NT2/D1 (cell line): ENCODE results near the gene FUCA1.
"Not testable (repeated sequence)": the region's sequence is repeated elsewhere in the genome, so short reads cannot be mapped to it uniquely, and the experiment has no call there.

Source experiments
- DNase-seq: peaks from one replicate; pipeline ENCODE4 v3.0.0-alpha.2; 2011; ENCODE audit warnings: low read depth, low spot score
- H3K27me3 ChIP-seq: 2 replicates; pipeline ENCODE4 v1.6.0; 2011; ENCODE audit warnings: mild to moderate bottlenecking; ENCODE audit not compliant: insufficient read length, insufficient read depth
- H3K36me3 ChIP-seq: 2 replicates; pipeline ENCODE4 v1.6.1; 2011; ENCODE audit warnings: mild to moderate bottlenecking, low read length, mixed read lengths; ENCODE audit not compliant: insufficient read depth, insufficient read length
- H3K4me1 ChIP-seq: 2 replicates; pipeline ENCODE4 v1.5.1; 2011; ENCODE audit not compliant: insufficient read depth, insufficient read length
- H3K4me3 ChIP-seq: 2 replicates; pipeline ENCODE4 v1.5.1; 2011; ENCODE audit warnings: low read depth; ENCODE audit not compliant: insufficient read length
- H3K9ac ChIP-seq: 2 replicates; pipeline ENCODE4 v1.6.0; 2011; ENCODE audit warnings: low read depth; ENCODE audit not compliant: insufficient read length
- H3K9me3 ChIP-seq: 2 replicates; pipeline ENCODE4 v1.5.1; 2011; ENCODE audit warnings: mild to moderate bottlenecking, low read length; ENCODE audit not compliant: insufficient read depth
- SUZ12 ChIP-seq: IDR thresholded peaks from 2 replicates; pipeline ENCODE4 v1.6.1; 2011; ENCODE audit not compliant: insufficient read length, insufficient read depth; ENCODE audit errors: extremely low read depth
- YY1 ChIP-seq: IDR thresholded peaks from 2 replicates; pipeline ENCODE4 v1.6.1; 2011; ENCODE audit not compliant: insufficient read length, insufficient read depth
- ZNF274 ChIP-seq: IDR thresholded peaks from 2 replicates; pipeline ENCODE4 v1.6.1; 2011; ENCODE audit warnings: mild to moderate bottlenecking, low read depth, low read length

FUCA1 gene

GRCh38 chr1:23814016-23814415 lies 54.1 kb downstream of the FUCA1 start:
- Histone ChIP-seq H3K27me3 (no peaks in the 10 kb centered on the region), H3K4me3 (no peak overlapping the region), H3K9ac (no peak overlapping the region), H3K36me3 (peaks cover 9% of the 10 kb centered on the region), H3K4me1 (peaks cover 5% of the 10 kb centered on the region), H3K9me3 (no peaks in the 10 kb centered on the region)
- no peak for DNase-seq
- TF ChIP-seq YY1 = no peak

GRCh38 chr1:23810818-23811540 lies 57.1 kb downstream of the FUCA1 start:
- Histone ChIP-seq H3K9ac (no peak overlapping the region), H3K36me3 (no peaks in the 10 kb centered on the region), H3K27me3 (no peaks in the 10 kb centered on the region), H3K9me3 (no peaks in the 10 kb centered on the region), H3K4me3 (no peak overlapping the region), H3K4me1 (peaks cover 2% of the 10 kb centered on the region)
- TF ChIP-seq SUZ12 = no peak
- no peak for DNase-seq

DNA sequence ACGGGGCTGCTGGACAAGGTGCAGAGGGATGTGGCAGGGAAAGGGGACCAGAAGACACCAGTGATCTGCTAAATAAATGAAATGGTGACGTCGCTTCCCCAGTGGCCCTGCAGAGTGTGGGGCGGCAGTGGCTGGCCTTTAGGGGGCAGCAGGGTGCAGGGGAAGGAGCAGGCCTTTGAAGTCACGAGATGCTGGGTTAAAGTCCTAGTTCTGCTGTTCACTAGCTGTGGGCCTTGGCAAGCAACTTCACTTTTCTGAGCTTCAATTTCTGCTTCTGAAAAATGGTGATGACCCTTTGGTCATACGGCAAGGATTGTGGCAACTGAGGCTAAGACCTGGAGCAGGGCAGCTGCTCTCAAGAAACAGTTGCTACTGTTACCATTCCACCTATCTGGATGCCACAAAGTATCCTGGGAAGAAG lies 58.3 kb downstream of the FUCA1 start:
- Histone ChIP-seq H3K9me3 (no peaks in the 10 kb centered on the region), H3K9ac (no peak overlapping the region), H3K36me3 (no peaks in the 10 kb centered on the region), H3K4me1 (peaks cover 2% of the 10 kb centered on the region), H3K27me3 (no peaks in the 10 kb centered on the region), H3K4me3 (no peak overlapping the region)
- TF ChIP-seq SUZ12 (no peak), YY1 (no peak), ZNF274 (no peak)
- DNase-seq = no peak

DNA sequence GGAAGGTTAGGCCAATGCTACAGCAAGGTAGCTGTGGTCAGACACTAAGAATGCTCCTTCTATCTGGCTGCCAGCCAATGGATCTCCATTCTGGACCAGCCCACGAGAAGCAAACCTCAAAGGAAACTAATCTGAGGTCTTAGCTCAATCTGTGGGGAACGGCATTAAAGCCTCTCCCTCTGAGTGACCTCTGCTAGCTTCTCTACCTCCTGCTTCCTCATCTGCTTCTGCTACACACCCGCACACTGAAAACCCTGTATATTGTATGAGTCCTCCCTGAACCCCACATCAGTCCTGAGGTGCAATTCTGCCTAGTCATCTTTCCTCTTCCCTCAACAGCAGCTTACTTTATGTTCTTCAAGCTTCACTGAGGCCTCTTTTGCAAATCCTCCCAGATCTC lies 60.6 kb downstream of the FUCA1 start:
- H3K9me3 ChIP-seq = no peaks in the 10 kb centered on the region
- peaks cover 2% of the 10 kb centered on the region for H3K4me1 ChIP-seq
- TF ChIP-seq YY1 (no peak), ZNF274 (no peak), SUZ12 (no peak)
- H3K4me3 ChIP-seq = no peak overlapping the region
- no peak overlapping the region for H3K9ac ChIP-seq
- H3K27me3 ChIP-seq = no peaks in the 10 kb centered on the region
- DNase-seq = no peak
- no peaks in the 10 kb centered on the region for H3K36me3 ChIP-seq

DNA sequence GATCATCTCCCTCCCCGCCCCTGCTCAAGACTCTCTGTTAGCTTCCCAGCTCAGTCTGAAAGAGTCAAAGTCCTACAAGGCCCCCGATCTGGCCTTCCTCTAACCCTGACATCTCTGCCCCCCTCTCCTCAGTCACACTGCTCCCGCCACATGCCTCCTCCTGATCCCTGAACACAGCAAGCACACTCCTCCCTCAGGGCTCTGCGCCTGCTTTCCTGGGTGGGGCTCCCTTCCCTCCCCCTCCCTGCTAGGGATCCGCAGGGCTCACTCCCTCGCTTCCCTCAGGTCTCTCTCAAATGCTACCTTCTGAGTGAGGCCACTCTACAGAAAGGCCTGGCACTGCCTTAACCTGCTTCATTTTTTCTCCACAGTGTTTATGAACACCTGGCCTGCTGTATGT lies 61.8 kb downstream of the FUCA1 start:
- no peak for DNase-seq
- Histone ChIP-seq H3K4me3 (no peak overlapping the region), H3K27me3 (peaks cover 9% of the 10 kb centered on the region), H3K9ac (no peak overlapping the region), H3K4me1 (peaks cover 4% of the 10 kb centered on the region), H3K9me3 (no peaks in the 10 kb centered on the region), H3K36me3 (no peaks in the 10 kb centered on the region)
- TF ChIP-seq SUZ12 (no peak), ZNF274 (no peak), YY1 (no peak)

DNA sequence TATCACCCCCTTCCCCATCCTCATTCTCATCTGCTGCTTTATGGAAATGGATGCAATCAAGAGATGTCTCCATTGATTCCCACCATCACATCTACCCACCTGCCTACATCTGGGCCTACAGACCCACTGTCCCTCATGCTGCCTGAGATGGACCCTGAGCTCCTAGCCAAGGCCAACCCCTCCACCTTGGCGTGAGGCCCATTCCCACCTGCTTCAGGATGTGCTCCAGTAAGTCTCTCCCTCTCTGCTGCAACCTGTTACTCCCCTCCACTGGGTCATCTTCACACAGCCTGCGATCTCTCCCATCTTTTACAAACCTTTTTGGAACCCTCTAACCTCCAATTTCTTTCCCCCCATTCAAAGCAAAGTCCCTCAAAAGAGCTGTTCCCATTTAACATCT lies 63.1 kb downstream of the FUCA1 start:
- DNase-seq = no peak
- no peak overlapping the region for H3K9ac ChIP-seq
- H3K4me1 ChIP-seq = peaks cover 5% of the 10 kb centered on the region
- no peaks in the 10 kb centered on the region for H3K9me3 ChIP-seq
- H3K27me3 ChIP-seq = peaks cover 9% of the 10 kb centered on the region
- TF ChIP-seq ZNF274 (no peak), YY1 (no peak), SUZ12 (no peak)
- H3K36me3 ChIP-seq = no peaks in the 10 kb centered on the region
- H3K4me3 ChIP-seq = no peak overlapping the region

DNA sequence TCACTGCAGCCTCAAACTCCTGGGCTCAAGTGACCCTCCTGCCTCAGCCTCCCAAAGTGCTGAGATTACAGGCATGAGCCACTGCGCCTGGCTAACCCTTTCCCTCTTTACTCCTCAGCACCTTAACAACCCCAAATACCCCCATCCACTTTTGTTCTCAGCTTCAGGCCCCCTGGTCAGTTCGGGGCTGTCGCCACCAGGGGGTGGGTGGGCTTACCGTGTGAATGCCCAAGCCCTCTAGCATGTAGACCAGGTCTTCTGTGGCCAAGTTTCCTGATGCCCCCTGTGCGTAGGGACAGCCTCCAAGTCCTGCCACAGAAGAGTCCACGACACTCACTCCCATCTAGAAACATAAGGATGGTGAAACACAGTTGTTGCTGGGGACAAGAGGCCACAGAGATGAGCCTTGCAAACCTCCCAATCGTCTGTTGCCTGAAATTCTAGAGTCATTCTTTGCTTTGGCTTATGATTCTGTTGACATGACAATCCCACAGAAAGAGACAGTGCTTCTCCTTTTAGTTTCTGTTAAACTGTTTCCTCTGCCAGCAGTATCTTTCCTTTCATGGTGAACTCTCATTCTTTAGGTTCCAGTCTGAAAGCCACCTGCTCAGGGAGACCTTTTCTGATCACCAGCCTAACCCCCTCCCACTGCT lies 63.8 kb downstream of the FUCA1 start:
- peaks cover 3% of the 10 kb centered on the region for H3K4me1 ChIP-seq

DNA sequence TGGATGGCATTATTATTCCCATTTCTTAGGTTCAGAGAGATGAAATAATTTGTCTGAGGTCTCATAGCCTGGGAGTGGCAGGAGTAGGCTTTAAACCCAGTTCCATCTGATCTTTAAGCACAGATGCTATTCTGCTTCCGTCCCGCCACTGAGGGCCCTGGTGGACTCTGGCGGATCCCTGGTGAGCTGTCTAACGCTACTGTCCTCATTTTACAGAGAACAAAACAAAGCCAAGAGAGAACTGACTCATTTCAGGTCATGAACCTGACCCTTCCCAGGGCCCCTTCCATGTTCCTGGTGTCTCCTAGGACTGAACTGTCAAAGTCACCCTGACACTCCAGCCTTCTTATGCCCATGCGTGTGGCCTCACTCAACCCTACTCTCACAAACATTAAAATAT lies 64.4 kb downstream of the FUCA1 start:
- H3K27me3 ChIP-seq = peaks cover 9% of the 10 kb centered on the region
- TF ChIP-seq ZNF274 (no peak), SUZ12 (no peak), YY1 (no peak)
- H3K9ac ChIP-seq = no peak overlapping the region
- DNase-seq = no peak
- no peaks in the 10 kb centered on the region for H3K9me3 ChIP-seq
- H3K36me3 ChIP-seq = peaks cover 4% of the 10 kb centered on the region
- peaks cover 7% of the 10 kb centered on the region for H3K4me1 ChIP-seq
- H3K4me3 ChIP-seq = no peak overlapping the region

More for the DNA sequence above, 63.8 kb downstream of the FUCA1 start:
- DNase-seq = no peak
- Histone ChIP-seq H3K36me3 (no peaks in the 10 kb centered on the region), H3K9ac (no peak overlapping the region), H3K27me3 (peaks cover 9% of the 10 kb centered on the region), H3K4me3 (no peak overlapping the region), H3K9me3 (no peaks in the 10 kb centered on the region)
- TF ChIP-seq SUZ12 = no peak
- TF ChIP-seq YY1 = no peak
- TF ChIP-seq ZNF274 = no peak

GRCh38 chr1:23802809-23803342 lies 65.2 kb downstream of the FUCA1 start:
- H3K27me3 ChIP-seq, DNase-seq, H3K9me3 ChIP-seq, H3K4me3 ChIP-seq, H3K4me1 ChIP-seq, H3K9ac ChIP-seq: not testable (repeated sequence)
- peaks cover 11% of the 10 kb centered on the region for H3K36me3 ChIP-seq
